Right hindlimb (tissue), 1 donor: ENCODE results near the gene SH3TC1.

Source experiments
- DNase-seq: peaks from one replicate; pipeline ENCODE4 v3.0.0-alpha.2; 2018

The SH3TC1 gene

GRCh38 chr4:8217246-8217511 is 18.1 kb downstream of the SH3TC1 start:
- DNase-seq = no peak

GRCh38 chr4:8217871-8218270 is 18.8 kb downstream of the SH3TC1 start:
- no peak for DNase-seq

- DNase-seq = no peak
Measured at GRCh38 chr4:8218371-8219031, 19.4 kb downstream of the SH3TC1 start.

DNA sequence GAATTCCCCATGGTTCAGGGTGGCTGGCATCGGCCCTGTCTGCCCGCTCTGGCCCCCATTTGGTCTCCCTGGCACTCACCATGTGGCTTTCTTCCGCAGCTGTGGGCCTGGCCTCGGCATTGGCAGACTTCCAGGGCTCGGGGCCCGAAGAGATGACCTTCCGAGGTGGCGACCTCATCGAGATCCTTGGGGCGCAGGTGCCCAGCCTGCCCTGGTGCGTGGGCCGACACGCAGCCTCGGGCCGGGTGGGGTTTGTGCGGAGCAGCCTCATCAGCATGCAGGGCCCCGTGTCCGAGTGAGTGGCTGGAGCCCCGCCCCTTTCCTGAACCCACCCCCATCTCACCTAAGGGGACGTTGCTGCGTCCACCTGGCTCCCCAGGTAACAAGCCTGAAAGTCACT is 20.1 kb downstream of the SH3TC1 start:
- DNase-seq = no peak

GRCh38 chr4:8220661-8221450 is 21.8 kb downstream of the SH3TC1 start:
- DNase-seq = no peak

GRCh38 chr4:8221476-8221875 is 22.4 kb downstream of the SH3TC1 start:
- no peak for DNase-seq

GRCh38 chr4:8221985-8222384 is 22.9 kb downstream of the SH3TC1 start:
- no peak for DNase-seq

DNA sequence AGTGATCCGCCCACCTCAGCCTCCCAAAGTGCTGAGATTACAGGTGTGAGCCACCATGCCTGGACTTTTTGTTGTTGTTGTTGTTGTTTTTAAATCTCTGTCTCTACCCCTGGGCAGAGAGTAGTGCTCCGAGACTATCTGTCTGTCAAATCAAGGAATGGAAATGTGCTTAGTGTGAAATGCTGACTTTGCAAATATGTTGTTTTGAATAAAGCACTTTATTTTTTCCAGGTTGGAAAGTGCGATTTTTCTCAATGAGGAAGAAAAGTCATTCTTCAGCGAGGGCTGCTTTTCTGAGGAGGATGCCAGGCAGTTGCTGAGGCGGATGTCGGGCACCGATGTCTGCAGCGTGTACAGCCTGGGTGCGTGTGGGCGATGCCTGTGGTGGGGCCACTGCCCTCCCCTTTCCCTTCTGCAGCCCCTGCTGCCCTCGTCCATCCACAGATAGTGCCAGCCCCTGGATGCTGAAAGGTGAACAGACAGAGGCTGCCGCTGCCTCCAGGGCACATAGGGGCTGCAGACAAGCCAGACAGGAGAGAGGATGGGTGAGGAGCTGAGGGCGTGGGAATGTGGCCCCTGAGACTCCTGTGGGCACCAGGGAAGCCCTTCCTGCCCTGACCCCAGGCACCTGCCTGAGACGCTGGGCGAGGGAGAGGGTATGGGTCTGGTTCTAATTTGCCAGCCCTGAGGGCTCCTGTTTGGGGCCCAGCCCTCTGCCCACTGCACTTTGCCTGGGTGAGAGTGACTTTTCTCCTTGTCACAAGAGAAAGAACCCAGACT is 23.7 kb downstream of the SH3TC1 start:
- DNase-seq = no peak

GRCh38 chr4:8224267-8224974 is 25.3 kb downstream of the SH3TC1 start:
- no peak for DNase-seq

GRCh38 chr4:8224975-8225625 is 26.0 kb downstream of the SH3TC1 start:
- DNase-seq = no peak

GRCh38 chr4:8225706-8226443 is 26.8 kb downstream of the SH3TC1 start:
- DNase-seq = peak; percentile 64

- no peak for DNase-seq
Measured at GRCh38 chr4:8227201-8227770, 28.2 kb downstream of the SH3TC1 start.

DNA sequence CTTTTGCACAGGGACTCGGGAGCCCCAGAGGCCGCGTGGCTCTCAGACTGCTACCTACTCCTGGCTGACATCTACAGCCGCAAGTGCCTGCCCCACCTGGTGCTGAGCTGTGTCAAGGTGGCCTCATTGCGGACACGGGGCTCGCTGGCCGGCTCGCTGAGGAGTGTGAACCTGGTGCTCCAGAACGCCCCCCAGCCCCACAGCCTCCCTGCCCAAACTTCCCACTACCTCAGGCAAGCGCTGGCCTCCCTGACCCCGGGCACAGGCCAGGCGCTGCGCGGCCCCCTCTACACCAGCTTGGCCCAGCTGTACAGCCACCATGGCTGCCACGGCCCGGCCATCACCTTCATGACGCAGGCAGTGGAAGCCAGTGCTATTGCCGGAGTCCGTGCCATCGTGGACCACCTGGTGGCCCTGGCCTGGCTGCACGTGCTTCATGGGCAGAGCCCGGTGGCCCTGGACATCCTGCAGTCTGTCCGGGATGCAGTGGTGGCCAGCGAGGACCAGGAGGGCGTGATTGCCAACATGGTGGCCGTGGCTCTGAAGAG is 28.8 kb downstream of the SH3TC1 start:
- no peak for DNase-seq

GRCh38 chr4:8228319-8229250 is 29.5 kb downstream of the SH3TC1 start:
- DNase-seq = peak; percentile 58

DNA sequence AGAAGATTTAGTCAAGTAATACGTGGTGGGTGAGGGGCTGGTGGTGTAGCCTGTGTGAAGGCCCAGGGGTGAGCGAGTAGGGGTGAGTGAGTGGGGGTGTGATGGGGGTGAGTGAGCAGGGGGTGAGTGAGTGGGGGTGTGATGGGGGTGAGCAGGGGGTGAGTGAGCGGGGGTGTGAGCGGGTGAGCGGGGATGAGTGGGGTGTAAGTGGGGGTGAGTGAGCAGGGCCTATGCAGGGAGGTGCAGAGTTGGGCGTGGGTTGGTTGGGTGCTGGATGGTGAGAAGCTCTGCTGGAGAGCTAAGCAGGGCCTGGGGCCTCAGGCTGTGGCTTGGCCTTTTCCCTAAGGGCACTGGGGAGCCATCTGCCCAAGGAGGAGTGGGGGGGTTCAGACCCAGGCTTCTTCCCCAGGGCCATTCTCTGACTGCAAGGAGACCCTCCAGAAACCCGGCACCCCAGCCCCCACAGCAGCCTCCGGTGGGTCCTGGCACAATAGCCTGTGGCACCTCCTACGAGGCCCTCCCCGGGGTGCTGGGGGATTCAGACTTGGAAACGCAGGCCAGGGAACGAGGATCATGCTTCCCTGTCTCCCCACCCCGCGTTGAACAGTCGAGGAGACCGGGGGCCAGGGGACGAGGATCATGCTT is 30.4 kb downstream of the SH3TC1 start:
- no peak for DNase-seq

DNA sequence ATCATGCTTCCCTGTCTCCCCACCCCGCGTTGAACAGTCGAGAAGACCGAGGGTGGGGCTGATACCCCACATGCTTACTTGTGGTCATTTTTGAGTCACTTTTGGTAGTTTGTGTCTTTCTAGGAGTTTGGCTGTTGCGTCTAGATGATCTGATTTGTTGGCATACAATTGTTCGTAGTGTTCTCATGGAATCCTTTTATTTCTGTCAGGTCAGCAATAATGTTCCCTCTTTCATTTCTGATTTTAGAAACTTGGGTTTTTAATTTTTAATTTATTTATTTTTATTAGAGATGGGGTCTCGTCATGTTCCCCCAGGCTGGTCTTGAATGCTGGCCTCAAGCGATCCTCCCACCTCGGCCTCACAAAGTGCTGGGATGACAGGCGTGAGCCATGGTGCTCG is 30.9 kb downstream of the SH3TC1 start:
- no peak for DNase-seq

DNA sequence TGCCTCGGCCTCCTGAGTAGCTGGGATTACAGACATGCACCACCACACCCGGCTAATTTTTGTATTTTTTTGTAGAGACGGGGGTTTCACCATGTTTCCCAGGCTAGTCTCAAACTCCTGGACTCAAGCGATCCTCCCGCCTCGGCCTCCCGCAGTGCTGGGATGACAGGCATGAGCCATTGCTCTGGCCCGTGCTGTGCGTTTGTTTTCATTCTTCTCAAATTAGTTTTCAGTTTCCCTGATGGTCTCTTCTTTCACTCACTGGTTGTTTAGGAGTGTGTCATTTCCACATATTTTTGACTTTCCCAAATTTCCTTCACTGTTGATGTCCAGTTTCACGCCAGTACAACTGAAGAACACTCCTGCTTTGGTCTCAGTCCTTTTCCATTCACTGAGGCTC is 31.8 kb downstream of the SH3TC1 start:
- no peak for DNase-seq

DNA sequence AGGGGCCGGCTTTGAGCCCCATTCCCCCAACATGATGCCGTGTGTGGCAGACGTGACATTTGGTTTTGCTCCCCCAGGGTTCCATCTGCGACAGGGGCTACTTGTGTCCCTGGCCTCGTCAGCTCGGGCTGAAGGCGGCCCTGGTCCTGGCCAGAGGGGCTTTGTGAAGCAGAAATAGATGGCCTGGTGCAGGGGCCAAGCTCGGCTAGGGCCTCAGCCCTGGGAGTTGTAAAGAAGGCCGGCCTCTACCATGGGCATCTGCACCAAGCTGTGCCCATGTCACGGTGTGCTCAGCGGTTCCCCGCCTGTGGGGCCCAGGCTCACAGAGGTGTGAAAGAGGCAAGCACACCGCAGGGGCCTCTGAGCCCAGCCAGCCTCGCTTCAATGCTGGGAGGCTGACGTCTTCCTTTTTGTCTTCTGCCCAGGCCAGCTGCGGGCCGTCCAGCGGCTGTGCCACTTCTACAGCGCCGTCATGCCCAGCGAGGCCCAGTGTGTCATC is 32.5 kb downstream of the SH3TC1 start:
- DNase-seq = no peak

DNA sequence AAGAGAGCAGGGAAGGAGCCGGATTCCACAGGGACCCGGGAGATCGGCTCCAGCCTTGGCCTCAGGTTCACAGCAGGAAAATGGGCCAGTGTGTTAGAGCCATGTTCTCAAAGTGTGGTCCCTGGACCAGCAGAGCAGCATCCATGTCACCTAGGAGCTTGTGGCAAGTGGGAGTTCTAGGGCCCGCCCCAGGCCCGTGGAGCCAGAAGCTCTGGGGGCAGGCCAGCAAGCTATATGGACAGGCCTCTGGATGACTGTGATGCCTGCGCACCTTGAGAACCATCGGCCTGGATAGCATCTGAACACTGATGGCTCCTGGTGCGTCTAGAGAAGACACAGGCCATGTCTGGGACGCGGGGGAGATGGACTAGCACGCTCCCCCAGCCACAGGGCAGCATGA is 33.7 kb downstream of the SH3TC1 start:
- DNase-seq = no peak
